GM12891 (cell line): ENCODE measurements around the gene CLTCL1.

ENCODE experiments used
- PAX5 ChIP-seq: IDR thresholded peaks from 2 replicates; pipeline ENCODE4 v1.6.1; 2011; ENCODE audit warnings: low read length, moderate library complexity, mild to moderate bottlenecking; ENCODE audit not compliant: insufficient read depth, severe bottlenecking
- POLR2A ChIP-seq: IDR thresholded peaks from 2 replicates; pipeline ENCODE4 v1.6.1; 2011; ENCODE audit warnings: low read depth, low read length, control low read depth
- POLR2AphosphoS5 ChIP-seq: IDR thresholded peaks from 2 replicates; pipeline ENCODE4 v1.6.1; 2011; ENCODE audit warnings: low read depth, low read length, control low read depth
- POU2F2 ChIP-seq: IDR thresholded peaks from 2 replicates; pipeline ENCODE4 v1.6.1; 2011; ENCODE audit warnings: low read depth, mild to moderate bottlenecking, control low read depth, low read length, moderate library complexity
- SPI1 ChIP-seq: IDR thresholded peaks from 2 replicates; pipeline ENCODE4 v1.6.1; 2011; ENCODE audit warnings: low read depth, low read length, control low read depth
- TAF1 ChIP-seq: IDR thresholded peaks from 2 replicates; pipeline ENCODE4 v1.6.1; 2011; ENCODE audit warnings: low read depth, low read length, control low read depth

DNA sequence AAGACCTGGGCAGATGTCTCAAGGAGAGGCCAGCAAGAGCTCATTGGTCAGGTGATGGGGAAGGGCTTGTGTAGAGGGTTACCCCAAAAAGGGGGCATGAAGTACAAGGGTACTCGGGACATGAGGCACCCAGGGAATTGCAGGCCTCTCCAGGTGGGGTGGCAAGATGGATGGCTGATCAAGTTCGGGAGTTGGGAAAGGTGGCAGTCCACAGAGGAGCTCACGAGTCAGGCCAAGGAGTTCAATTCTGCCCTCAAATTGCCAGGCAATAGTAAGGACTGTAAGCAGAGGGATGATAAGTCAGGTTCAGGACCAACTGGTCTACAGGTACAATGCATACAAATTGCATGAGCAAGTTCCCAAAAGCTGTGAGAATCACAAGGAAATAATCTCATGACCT, 70.7 kb downstream of the CLTCL1 start:
- no peak for TF ChIP-seq POLR2A
- no peak for TF ChIP-seq TAF1
- TF ChIP-seq POLR2AphosphoS5, result no peak
- no peak for TF ChIP-seq POU2F2
- no peak for TF ChIP-seq PAX5
- TF ChIP-seq SPI1, result no peak
